NCI-H1417 (cell line): ENCODE results near the gene CCNB1.
"Not testable (repeated sequence)": the region's sequence is repeated elsewhere in the genome, so short reads cannot be mapped to it uniquely, and the experiment has no call there.

Source experiments
- DNase-seq, 3 experiments: peaks; one replicate each; lab custom pipeline; 2025; lab: John Stamatoyannopoulos, UW

The CCNB1 gene

DNA sequence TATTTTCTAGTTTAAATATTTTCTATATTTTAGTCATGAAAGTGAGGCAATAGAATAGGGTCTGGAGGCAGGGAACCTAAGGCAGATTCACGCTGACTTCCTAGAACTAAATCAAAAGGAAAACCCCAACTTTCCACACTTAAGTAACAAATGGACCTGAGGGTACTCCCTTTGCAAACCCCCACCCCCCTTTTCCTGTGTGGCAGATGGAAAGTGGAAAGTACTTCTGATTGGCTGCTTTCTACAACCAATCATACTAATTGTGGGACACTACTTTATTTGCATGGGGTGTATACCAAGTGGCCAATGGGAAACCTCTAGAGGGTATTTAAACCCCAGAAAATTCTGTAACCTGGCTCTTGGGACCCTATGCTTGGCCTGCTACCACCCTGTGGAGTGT, 17.7 kb downstream of the CCNB1 start:
- DNase-seq = no peak

DNA sequence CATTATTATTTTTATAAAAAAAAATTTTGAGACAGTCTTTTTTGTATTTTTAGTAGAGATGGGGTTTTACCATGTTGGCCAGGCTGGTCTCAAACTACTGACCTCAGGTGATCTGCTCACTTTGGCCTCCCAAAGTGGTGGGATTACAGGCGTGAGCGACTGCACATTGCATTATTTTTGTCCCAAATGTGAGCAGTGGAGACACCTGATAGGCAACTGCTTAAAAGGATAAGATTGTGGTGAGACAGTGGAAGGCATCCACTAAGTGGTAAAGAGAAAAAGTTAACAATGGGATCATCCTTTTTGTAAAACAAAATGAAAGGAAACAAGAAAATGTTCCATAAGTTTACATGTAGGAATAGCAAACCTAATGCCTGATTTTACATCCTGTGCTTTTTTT, 20.4 kb downstream of the CCNB1 start:
- no peak for DNase-seq

DNA sequence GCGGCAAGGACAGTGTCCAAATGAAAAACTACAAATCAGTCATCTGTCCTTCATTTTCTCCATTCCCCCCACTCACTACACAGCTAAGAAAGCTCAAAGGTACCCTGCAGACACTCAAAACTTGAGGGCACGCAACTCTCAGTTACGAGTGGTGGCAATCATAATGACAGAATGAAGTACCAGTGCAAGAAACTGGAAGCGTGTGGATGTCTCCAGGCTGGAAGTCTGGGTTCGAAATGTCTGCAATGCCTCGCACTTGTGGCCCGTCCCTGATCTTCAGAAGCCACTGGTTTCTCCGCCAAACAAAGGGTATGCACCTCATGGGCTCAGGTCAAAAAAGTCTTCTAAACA, 21.8 kb downstream of the CCNB1 start:
- peak in 1 of 3 experiments; percentile 46 for DNase-seq

GRCh38 chr5:69189162-69190086, 22.5 kb downstream of the CCNB1 start, which contains the start of gene CENPH:
TSS of gene CENPH (plus strand) at chr5:69189583. CDS start at chr5:69189635, 52 bp downstream.
- peak; percentile 86 to 96 (median 91) for DNase-seq

- no peak for DNase-seq
Measured at GRCh38 chr5:69202497-69202896, 35.5 kb downstream of the CCNB1 start.

- no peak for DNase-seq
Measured at GRCh38 chr5:69206528-69207190, 39.7 kb downstream of the CCNB1 start.

- no peak for DNase-seq
Measured at GRCh38 chr5:69209602-69210001, 42.7 kb downstream of the CCNB1 start.

GRCh38 chr5:69211200-69211599, 44.2 kb downstream of the CCNB1 start:
- no peak for DNase-seq

GRCh38 chr5:69212022-69212421, 45.1 kb downstream of the CCNB1 start:
- no peak for DNase-seq

GRCh38 chr5:69213513-69214215, 46.7 kb downstream of the CCNB1 start:
- no peak for DNase-seq

- DNase-seq = no peak
Measured at GRCh38 chr5:69217151-69217511, 50.2 kb downstream of the CCNB1 start.

- DNase-seq = peak; percentile 84 to 96 (median 92)
Measured at GRCh38 chr5:69217548-69218526, 50.9 kb downstream of the CCNB1 start.

DNA sequence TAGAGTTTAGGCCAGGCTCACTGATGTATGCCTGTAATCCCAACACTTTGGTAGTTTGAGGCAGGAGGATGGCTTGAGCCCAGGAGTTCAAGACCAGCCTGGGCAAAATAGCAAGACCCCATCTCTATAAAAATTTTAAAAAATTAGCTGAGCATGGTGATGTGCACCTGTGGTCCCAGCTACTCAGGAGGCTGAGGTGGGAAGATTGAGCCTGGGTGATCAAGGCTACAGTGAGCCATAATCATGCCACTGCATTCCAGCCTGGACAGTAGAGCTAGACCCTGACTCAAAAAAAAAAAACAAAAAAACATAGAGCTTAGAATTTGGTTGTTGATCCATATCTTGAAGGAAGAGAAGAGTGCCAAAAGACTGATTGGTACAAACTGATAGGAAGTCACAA, 53.0 kb downstream of the CCNB1 start:
- no peak for DNase-seq

- not testable (repeated sequence) for DNase-seq
Measured at GRCh38 chr5:69220371-69220770, 53.4 kb downstream of the CCNB1 start.

- DNase-seq = peak in 1 of 3 experiments; percentile 35
Measured at GRCh38 chr5:69220833-69221232, 53.9 kb downstream of the CCNB1 start.

GRCh38 chr5:69224520-69224919, 57.6 kb downstream of the CCNB1 start:
- no peak for DNase-seq

DNA sequence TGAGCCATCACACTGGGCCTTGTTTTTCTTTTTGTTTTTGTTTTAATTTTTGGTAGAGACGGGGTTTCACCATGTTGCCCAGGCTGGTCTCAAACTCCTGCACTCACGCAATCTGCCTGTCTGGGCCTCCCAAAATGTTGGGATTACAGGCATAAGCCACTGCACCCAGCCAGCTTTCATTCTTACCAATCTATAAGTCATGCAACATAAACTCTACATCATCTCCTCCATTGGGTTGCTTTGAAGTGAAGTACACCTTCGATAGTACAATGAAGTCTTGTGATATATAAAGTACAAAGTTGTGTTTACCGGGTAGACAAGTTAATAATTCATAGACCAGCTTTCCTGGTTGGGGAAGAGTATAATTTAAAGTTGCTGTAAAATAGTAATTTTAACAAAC, 58.9 kb downstream of the CCNB1 start:
- no peak for DNase-seq
